IMR-90 (cell line): ENCODE data around the gene MYL11. TPM values are rescaled to one million over a fixed set of nuclear protein-coding genes. Genes with fewer than 3 reads are reported as not detected.
"Not testable (repeated sequence)": the region's sequence is repeated elsewhere in the genome, so short reads cannot be mapped to it uniquely, and the experiment has no call there.

Source experiments
- ATAC-seq: fragments of 200-7000 bp; cut with Tn5 transposase; 2 replicates; pipeline ENCODE4 v1.9.1; 2020; ENCODE audit warnings: low read depth, mild to moderate bottlenecking, moderate library complexity
- BruUV-seq: library from RNA; stranded (reverse); fragments of 400-500 nt; replicated peaks from 2 replicates; lab custom pipeline; 2021; lab: Mats Ljungman, UMichigan
- CTCF ChIA-PET: fragments of 300-600 bp; formaldehyde crosslinking; extraction: SDS; loops from one replicate; lab custom pipeline; 2021; ENCODE audit warnings: antibody characterized with exemption; lab: Yijun Ruan, JAX
- POLR2A ChIA-PET: fragments of 300-600 bp; sonication (Branson Sonifier 250); formaldehyde crosslinking; loops from one replicate; lab custom pipeline; 2022; ENCODE audit warnings: antibody characterized with exemption; ENCODE audit not compliant: unreplicated experiment; lab: Charles Lee
- DNase-seq: peaks from one replicate; pipeline ENCODE4 v3.0.0; 2013
- H2AFZ ChIP-seq: replicated peaks from 2 replicates; pipeline ENCODE3; 2013; ENCODE audit warnings: low read length, mild to moderate bottlenecking; ENCODE audit not compliant: poor library complexity
- H2AK5ac ChIP-seq: 2 replicates; pipeline ENCODE4 v1.6.1; 2013; ENCODE audit warnings: low read depth, low read length, inconsistent platforms
- H2AK9ac ChIP-seq: replicated peaks from 2 replicates; pipeline ENCODE3; 2013; ENCODE audit warnings: mild to moderate bottlenecking, low read depth, low read length, moderate library complexity; ENCODE audit not compliant: poor library complexity
- H2BK120ac ChIP-seq: 2 replicates; pipeline ENCODE4 v1.6.1; 2013; ENCODE audit warnings: low read depth, low read length, inconsistent platforms
- H2BK15ac ChIP-seq: 3 replicates; pipeline ENCODE4 v1.6.1; 2013; ENCODE audit warnings: low read depth, low read length, inconsistent platforms
- H2BK20ac ChIP-seq: 2 replicates; pipeline ENCODE4 v1.6.1; 2013; ENCODE audit warnings: low read depth, mild to moderate bottlenecking, inconsistent platforms, low read length, moderate library complexity
- H2BK5ac ChIP-seq: 2 replicates; pipeline ENCODE4 v1.6.1; 2013; ENCODE audit warnings: mild to moderate bottlenecking, low read depth, low read length, inconsistent platforms; ENCODE audit not compliant: poor library complexity, severe bottlenecking
- H3K14ac ChIP-seq: replicated peaks from 2 replicates; pipeline ENCODE4 v1.6.1; 2013; ENCODE audit warnings: low read depth, low read length, inconsistent platforms
- H3K18ac ChIP-seq: 2 replicates; pipeline ENCODE4 v1.6.1; 2013; ENCODE audit warnings: low read depth, low read length, control low read depth
- H3K23ac ChIP-seq: 2 replicates; pipeline ENCODE4 v1.6.1; 2013; ENCODE audit warnings: low read depth, low read length, inconsistent platforms
- H3K27ac ChIP-seq: 2 replicates; pipeline ENCODE4 v1.5.1; 2013; ENCODE audit warnings: mild to moderate bottlenecking, control low read depth, low read length; ENCODE audit not compliant: insufficient read depth
- H3K27me3 ChIP-seq: 2 replicates; pipeline ENCODE4 v1.6.1; 2013; ENCODE audit warnings: low read length; ENCODE audit not compliant: control insufficient read depth, insufficient read depth
- H3K36me3 ChIP-seq: 2 replicates; pipeline ENCODE4 v1.6.1; 2013; ENCODE audit warnings: low read length, mixed read lengths; ENCODE audit not compliant: control insufficient read depth, insufficient read depth
- H3K4ac ChIP-seq: 2 replicates; pipeline ENCODE4 v1.6.1; 2013; ENCODE audit warnings: low read depth, low read length, inconsistent platforms
- H3K4me1 ChIP-seq: 2 replicates; pipeline ENCODE4 v1.6.1; 2013; ENCODE audit warnings: low read length, mixed read lengths; ENCODE audit not compliant: control insufficient read depth, insufficient read depth
- H3K4me2 ChIP-seq: 2 replicates; pipeline ENCODE4 v1.6.1; 2013; ENCODE audit warnings: low read depth, mild to moderate bottlenecking, control low read depth, low read length, moderate library complexity
- H3K4me3 ChIP-seq: 2 replicates; pipeline ENCODE4 v1.5.1; 2013; ENCODE audit warnings: low read depth, mild to moderate bottlenecking, control low read depth, low read length, moderate library complexity; ENCODE audit not compliant: insufficient read depth
- H3K56ac ChIP-seq: 2 replicates; pipeline ENCODE4 v1.6.1; 2013; ENCODE audit warnings: low read length, inconsistent platforms; ENCODE audit not compliant: insufficient read depth; ENCODE audit errors: extremely low read depth
- H3K79me1 ChIP-seq, 2 experiments: 2 replicates each; pipeline ENCODE4 v1.6.1; 2013; ENCODE audit warnings: low read length in 2 of 2, inconsistent platforms in 1 of 2, low read depth in 1 of 2
- H3K9ac ChIP-seq: 2 replicates; pipeline ENCODE4 v1.6.1; 2013; ENCODE audit warnings: low read depth, low read length, control low read depth
- H3K9me1 ChIP-seq: 2 replicates; pipeline ENCODE4 v1.6.1; 2013; ENCODE audit warnings: low read length, inconsistent platforms; ENCODE audit not compliant: insufficient read depth
- H3K9me3 ChIP-seq: 2 replicates; pipeline ENCODE4 v1.6.1; 2013; ENCODE audit warnings: low read length; ENCODE audit not compliant: control insufficient read depth, insufficient read depth
- H4K20me1 ChIP-seq: 2 replicates; pipeline ENCODE4 v1.6.1; 2013; ENCODE audit warnings: low read length, inconsistent platforms; ENCODE audit not compliant: insufficient read depth
- H4K5ac ChIP-seq: 2 replicates; pipeline ENCODE4 v1.6.1; 2013; ENCODE audit warnings: mild to moderate bottlenecking, low read depth, low read length, control low read depth
- H4K8ac ChIP-seq, 2 experiments: 2 replicates each; pipeline ENCODE4 v1.6.1; 2013; ENCODE audit warnings: low read depth in 2 of 2, low read length in 2 of 2, control low read depth in 1 of 2, inconsistent platforms in 1 of 2
- H4K91ac ChIP-seq: 2 replicates; pipeline ENCODE4 v1.6.1; 2013; ENCODE audit warnings: low read depth, low read length, inconsistent platforms; ENCODE audit not compliant: insufficient read depth
- WGBS, 2 experiments: methylation state at CpG; one replicate each; pipeline versions ENCODE4 v1.1.5 to v1.1.7; 2013; ENCODE audit warnings: missing lambda C conversion rate in 2 of 2; ENCODE audit not compliant: insufficient read length in 1 of 2; ENCODE audit errors: extremely low coverage in 2 of 2; 5-methylcytosine and 5-hydroxymethylcytosine counted together
- dilution Hi-C: fragments of 300-500 bp; cut with HindIII; formaldehyde crosslinking; loops from one replicate; pipeline ENCODE4 v1.14.3; 2018; ENCODE audit warnings: low sequenced_read_pairs; ENCODE audit not compliant: unreplicated experiment
- in situ Hi-C: fragments of 300-500 bp; cut with MboI; formaldehyde crosslinking; loops from 3 replicates; pipeline ENCODE4 v1.14.3; 2019; ENCODE audit warnings: low sequenced_read_pairs, inconsistent platforms, mixed read lengths
- intact Hi-C: fragments of 100-400 bp; cut with micrococcal nuclease; formaldehyde crosslinking; loops from 2 replicates; pipeline ENCODE4 v1.10.0; 2022
- polyA plus RNA-seq, 3 experiments: library from polyadenylated mRNA; depleted of rRNA; stranded (reverse); fragments of >200 nt; gene quantifications; 2 replicates each; pipeline ENCODE4 v1.2.3, GENCODE V29; 2012; ENCODE audit warnings: low replicate concordance in 1 of 3
- total RNA-seq: library from RNA; depleted of rRNA; stranded (reverse); fragments of >200 nt; gene quantifications from 2 replicates; pipeline ENCODE4 v1.2.3, GENCODE V29; 2012

Gene MYL11
- total and polyA plus RNA-seq, 2 of the 4 experiments (the other 2 are of a cell fraction): 1.1 TPM; not detected in 1

GRCh38 chr16:30334473-30334989 is 40.1 kb upstream of the MYL11 start:
- WGBS, 2 experiments: no CpG with 5 or more reads among the region's 33 CpGs
- H2BK5ac ChIP-seq, POLR2A ChIA-PET, H3K14ac ChIP-seq, dilution Hi-C loops, H3K4me1 ChIP-seq, H3K9me3 ChIP-seq, H3K27me3 ChIP-seq, H2AK9ac ChIP-seq, H2BK20ac ChIP-seq, H4K5ac ChIP-seq, H3K9me1 ChIP-seq, H4K91ac ChIP-seq, H3K79me1 ChIP-seq, intact Hi-C loops, H3K18ac ChIP-seq, CTCF ChIA-PET, H2AK5ac ChIP-seq, H4K20me1 ChIP-seq, in situ Hi-C loops, BruUV-seq, H3K23ac ChIP-seq, H3K4ac ChIP-seq, H2BK15ac ChIP-seq, H3K36me3 ChIP-seq, H2BK120ac ChIP-seq, H4K8ac ChIP-seq, H2AFZ ChIP-seq: not testable (repeated sequence)
- H3K9ac ChIP-seq: peak overlapping the region; percentile 33
- 0 out of 2 replicates have a peak overlapping the region, but pooled peaks have one; percentile 41 for H3K56ac ChIP-seq
- ATAC-seq (peak; percentile 95), DNase-seq (peak; percentile 67)
- peak overlapping the region; percentile 70 for H3K4me3 ChIP-seq
- peak overlapping the region; percentile 69 for H3K4me2 ChIP-seq
- H3K27ac ChIP-seq: peak overlapping the region; percentile 40
